H1 (cell line): ENCODE results near the gene PMEPA1. TPM values are rescaled to one million over a fixed set of nuclear protein-coding genes. Genes with fewer than 3 reads are reported as not detected.

Experiments
- CTCF ChIA-PET: fragments of 300-600 bp; sonication (Branson Sonifier 250); formaldehyde crosslinking; loops from one replicate; lab custom pipeline; 2021; ENCODE audit not compliant: partially characterized antibody; lab: Charles Lee
- POLR2A ChIA-PET: fragments of 300-600 bp; sonication (Branson Sonifier 250); formaldehyde crosslinking; loops from one replicate; lab custom pipeline; 2021; ENCODE audit warnings: inconsistent platforms; ENCODE audit not compliant: partially characterized antibody; lab: Charles Lee
- DNase-seq, 2 experiments: peaks; one replicate each; pipeline versions ENCODE4 v3.0.0 to v3.0.0-alpha.2; 2010 to 2022; ENCODE audit warnings: low spot score in 2 of 2, low read depth in 1 of 2, mixed read lengths in 1 of 2
- FAIRE-seq: peaks from 2 replicates; lab custom pipeline; 2011; peaks lifted over from hg19 to GRCh38; lab: Jason Lieb, UNC
- H2AFZ ChIP-seq: 2 replicates; pipeline ENCODE4 v1.8.1; 2012; ENCODE audit warnings: low read length, inconsistent platforms
- H2AK5ac ChIP-seq: 2 replicates; pipeline ENCODE4 v1.6.1; 2013; ENCODE audit warnings: low read depth, low read length
- H2BK120ac ChIP-seq: replicated peaks from 2 replicates; pipeline ENCODE3; 2013; ENCODE audit warnings: low read depth, low read length, inconsistent platforms
- H2BK12ac ChIP-seq: 2 replicates; pipeline ENCODE4 v1.6.1; 2013; ENCODE audit warnings: low read depth, low read length
- H2BK15ac ChIP-seq: 2 replicates; pipeline ENCODE4 v1.6.1; 2013; ENCODE audit warnings: low read length
- H2BK20ac ChIP-seq: 2 replicates; pipeline ENCODE4 v1.6.1; 2013; ENCODE audit warnings: low read length
- H2BK5ac ChIP-seq: 2 replicates; pipeline ENCODE4 v1.6.1; 2013; ENCODE audit warnings: low read depth, low read length
- H3K14ac ChIP-seq: 2 replicates; pipeline ENCODE4 v1.6.1; 2013; ENCODE audit warnings: inconsistent platforms; ENCODE audit not compliant: insufficient read length
- H3K18ac ChIP-seq: 2 replicates; pipeline ENCODE4 v1.6.1; 2013; ENCODE audit warnings: low read length; ENCODE audit errors: extremely low read depth
- H3K23ac ChIP-seq: 2 replicates; pipeline ENCODE4 v1.6.1; 2013; ENCODE audit warnings: inconsistent platforms; ENCODE audit not compliant: insufficient read length
- H3K23me2 ChIP-seq: 2 replicates; pipeline ENCODE4 v1.6.1; 2013; ENCODE audit warnings: low read depth, low read length
- H3K27ac ChIP-seq: 2 replicates; pipeline ENCODE4 v1.6.1; 2011; ENCODE audit warnings: low read depth, low read length, inconsistent platforms
- H3K27me3 ChIP-seq, 4 experiments: replicated peaks in 1 of 4; 1 replicate in 1 of 4; 2 replicates in 3 of 4; pipeline versions ENCODE4 v1.6.1 to v1.8.1; 2011 to 2013; ENCODE audit warnings: low read length in 3 of 4, mild to moderate bottlenecking in 3 of 4, inconsistent platforms in 2 of 4, mixed read lengths in 2 of 4, moderate library complexity in 1 of 4; ENCODE audit not compliant: control insufficient read depth in 3 of 4, insufficient read depth in 3 of 4; ENCODE audit errors: extremely low read depth in 1 of 4
- H3K36me3 ChIP-seq, 4 experiments: 2 replicates each; pipeline versions ENCODE4 v1.6.1 to v1.8.1; 2011 to 2013; ENCODE audit warnings: mild to moderate bottlenecking in 4 of 4, low read length in 3 of 4, moderate library complexity in 2 of 4, control low read depth in 1 of 4, inconsistent platforms in 1 of 4; ENCODE audit not compliant: insufficient read depth in 4 of 4, control insufficient read depth in 2 of 4
- H3K4ac ChIP-seq: replicated peaks from 2 replicates; pipeline ENCODE3; 2013; ENCODE audit warnings: low read length, low read depth, mixed read lengths, inconsistent platforms; ENCODE audit not compliant: insufficient read length
- H3K4me1 ChIP-seq, 4 experiments: replicated peaks in 1 of 4; 1 replicate in 1 of 4; 2 replicates in 3 of 4; pipeline versions ENCODE4 v1.6.1 to v1.8.1; 2011 to 2013; ENCODE audit warnings: low read length in 3 of 4, inconsistent platforms in 2 of 4, mixed read lengths in 1 of 4; ENCODE audit not compliant: insufficient read depth in 4 of 4, control insufficient read depth in 3 of 4
- H3K4me2 ChIP-seq, 2 experiments: 2 replicates each; pipeline versions ENCODE4 v1.6.1 to v1.8.1; 2011 to 2013; ENCODE audit warnings: low read depth in 2 of 2, low read length in 2 of 2, control low read depth in 1 of 2, inconsistent platforms in 1 of 2, mild to moderate bottlenecking in 1 of 2; ENCODE audit not compliant: insufficient read depth in 1 of 2
- H3K4me3 ChIP-seq, 4 experiments: fragments of 200-600, 300-600 bp in 1 of 4; sonication (generic), shearing (Covaris generic), sonication (Bioruptor Twin) in 1 of 4; 2 replicates each; pipeline versions ENCODE4 v1.5.1 to v1.8.1; 2011 to 2016; ENCODE audit warnings: low read length in 4 of 4, low read depth in 3 of 4, control low read depth in 2 of 4, inconsistent platforms in 2 of 4, mild to moderate bottlenecking in 2 of 4, mixed read lengths in 1 of 4, moderate library complexity in 1 of 4; ENCODE audit not compliant: insufficient read depth in 2 of 4; ENCODE audit errors: extremely low read depth in 1 of 4
- H3K56ac ChIP-seq: replicated peaks from 2 replicates; pipeline ENCODE3; 2013; ENCODE audit warnings: low read depth, mild to moderate bottlenecking, mixed read lengths, low read length, inconsistent platforms; ENCODE audit not compliant: insufficient read length
- H3K79me1 ChIP-seq: 2 replicates; pipeline ENCODE4 v1.6.1; 2013; ENCODE audit warnings: low read depth, low read length, control low read depth
- H3K79me2 ChIP-seq, 2 experiments: 2 replicates each; pipeline versions ENCODE4 v1.6.1 to v1.8.1; 2012 to 2013; ENCODE audit warnings: low read length in 2 of 2, mild to moderate bottlenecking in 2 of 2, inconsistent platforms in 1 of 2; ENCODE audit not compliant: insufficient read depth in 2 of 2, control insufficient read depth in 1 of 2
- H3K9ac ChIP-seq, 4 experiments: replicated peaks in 1 of 4; 1 replicate in 1 of 4; 2 replicates in 3 of 4; pipeline versions ENCODE4 v1.6.1 to v1.8.1; 2011 to 2013; ENCODE audit warnings: low read depth in 3 of 4, low read length in 3 of 4, control low read depth in 2 of 4, mild to moderate bottlenecking in 2 of 4, moderate library complexity in 2 of 4, inconsistent platforms in 1 of 4; ENCODE audit errors: extremely low read depth in 1 of 4
- H3K9me3 ChIP-seq, 2 experiments: 2 replicates each; pipeline versions ENCODE4 v1.6.1 to v1.8.1; 2012 to 2013; ENCODE audit warnings: mild to moderate bottlenecking in 2 of 2, moderate library complexity in 2 of 2, control low read depth in 1 of 2, inconsistent platforms in 1 of 2, low read depth in 1 of 2, low read length in 1 of 2, mixed read lengths in 1 of 2; ENCODE audit not compliant: insufficient read depth in 2 of 2
- H4K20me1 ChIP-seq, 2 experiments: replicated peaks in 1 of 2; 2 replicates each; pipeline versions ENCODE3 to v1.8.1; 2011 to 2013; ENCODE audit warnings: inconsistent platforms in 2 of 2, low read length in 2 of 2, mild to moderate bottlenecking in 1 of 2; ENCODE audit not compliant: insufficient read depth in 2 of 2, control insufficient read depth in 1 of 2
- H4K5ac ChIP-seq: 2 replicates; pipeline ENCODE4 v1.6.1; 2013; ENCODE audit warnings: low read length, low read depth, mixed read lengths, inconsistent platforms; ENCODE audit not compliant: insufficient read length
- H4K8ac ChIP-seq: 2 replicates; pipeline ENCODE4 v1.8.0; 2013; ENCODE audit warnings: mild to moderate bottlenecking, moderate library complexity, low read length, inconsistent platforms; ENCODE audit not compliant: insufficient read depth; ENCODE audit errors: extremely low read depth
- H4K91ac ChIP-seq: replicated peaks from 2 replicates; pipeline ENCODE3; 2013; ENCODE audit warnings: low read length, mixed read lengths, inconsistent platforms; ENCODE audit not compliant: insufficient read length
- CBX8 ChIP-seq: fragments of 300-800, 300-1000 bp; sonication (generic); IDR thresholded peaks from 2 replicates; pipeline ENCODE4 v1.7.1; 2016; ENCODE audit warnings: low read depth, low read length, borderline replicate concordance
- E2F6 ChIP-seq: IDR thresholded peaks from 2 replicates; pipeline ENCODE4 v1.6.1; 2012; ENCODE audit warnings: inconsistent platforms
- HDAC6 ChIP-seq: IDR thresholded peaks from one replicate; pipeline ENCODE4 v1.7.1; 2012; ENCODE audit warnings: low read depth, mild to moderate bottlenecking, inconsistent platforms, low read length, moderate library complexity
- KDM1A ChIP-seq: fragments of 200-600, 300-600 bp; sonication (generic); IDR thresholded peaks from 2 replicates; pipeline ENCODE4 v1.7.1; 2016; ENCODE audit warnings: mild to moderate bottlenecking, low read length, borderline replicate concordance
- POLR2A ChIP-seq, 2 experiments: IDR thresholded peaks; 1 replicate in 1 of 2; 2 replicates in 1 of 2; pipeline ENCODE4 v1.6.1; 2011; ENCODE audit warnings: low read depth in 2 of 2, low read length in 2 of 2, mild to moderate bottlenecking in 2 of 2; ENCODE audit errors: control extremely low read depth in 1 of 2
- POLR2AphosphoS5 ChIP-seq: IDR thresholded peaks from 2 replicates; pipeline ENCODE4 v1.6.1; 2011; ENCODE audit warnings: low read depth, low read length
- SIRT6 ChIP-seq: IDR thresholded peaks from one replicate; pipeline ENCODE4 v1.7.1; 2012; ENCODE audit warnings: low read length, inconsistent platforms
- SP1 ChIP-seq: IDR thresholded peaks from 2 replicates; pipeline ENCODE4 v1.6.1; 2011; ENCODE audit warnings: low read depth, low read length
- SUZ12 ChIP-seq: fragments of 200-600 bp; sonication (generic); IDR thresholded peaks from 2 replicates; pipeline ENCODE4 v1.6.1; 2012; ENCODE audit warnings: mild to moderate bottlenecking, inconsistent platforms, low read length, moderate library complexity, mixed read lengths
- TAF7 ChIP-seq: optimal IDR thresholded peaks from 2 replicates; pipeline ENCODE3; 2011; ENCODE audit warnings: low read depth, mild to moderate bottlenecking, inconsistent platforms, low read length, moderate library complexity, borderline replicate concordance
- TCF12 ChIP-seq: IDR thresholded peaks from 2 replicates; pipeline ENCODE4 v1.6.1; 2011; ENCODE audit warnings: low read depth, mild to moderate bottlenecking, low read length
- WGBS, 2 experiments: shearing (Covaris generic) in 1 of 2; methylation state at CpG; one replicate each; pipeline versions ENCODE4 v1.1.6 to v1.1.7; 2013 to 2015; ENCODE audit warnings: low lambda C conversion rate in 2 of 2, mixed read lengths in 2 of 2, inconsistent platforms in 1 of 2, low coverage in 1 of 2, missing lambda C conversion rate in 1 of 2; ENCODE audit not compliant: insufficient replicate concordance in 2 of 2, insufficient coverage in 1 of 2, insufficient read length in 1 of 2; ENCODE audit errors: extremely low coverage in 1 of 2, missing lambda C conversion rate in 1 of 2; 5-methylcytosine and 5-hydroxymethylcytosine counted together
- polyA plus RNA-seq, 7 experiments: library from polyadenylated mRNA; depleted of rRNA in 3 of 7; stranded (reverse) in 5 of 7; unstranded in 2 of 7; fragments of >200 nt in 5 of 7; fragments of 200-250 nt in 2 of 7; gene quantifications; 1 replicate in 5 of 7; 2 replicates in 1 of 7; 4 replicates in 1 of 7; pipeline versions ENCODE4 v1.2.1 to v1.2.3, GENCODE V29; 2011 to 2013; ENCODE audit warnings: missing spikeins in 2 of 7, mixed read lengths in 2 of 7
- total RNA-seq: library from RNA; stranded (reverse); fragmentation: NEBNext Ultra II Directional; extraction: Animal tissue kit (Norgen Biotek cat#: 25700); gene quantifications from 2 replicates; pipeline ENCODE4 v1.2.1, GENCODE V29; 2021
- TF ChIP-seq, protein P1 (sequence below): IDR thresholded peaks from 2 replicates; pipeline ENCODE4 v1.6.1; 2011; ENCODE audit warnings: low read length, improper control_type of control experiment

PMEPA1 gene
- total and polyA plus RNA-seq, 2 of the 8 experiments (the other 6 are each of a cell fraction or from before 2014, with no cell fraction given): 12.7 to 20.5 TPM

- no peak overlapping the region for H3K4me3 ChIP-seq
- no peak overlapping the region for H2BK15ac ChIP-seq
- no peak overlapping the region for H3K23ac ChIP-seq
- CTCF ChIA-PET: interaction anchor here (1.3 to 2.0 kb wide), 2 partner anchors 14 to 16 kb away, joined by 5 to 6 read pairs; no protein-coding TSS in a partner anchor
- H3K4me1 ChIP-seq: peaks cover 0 to 19% (median 7%) of the 10 kb centered on the region in 4 experiments; a peak in 6 of 7 replicates
- no peak overlapping the region for H3K56ac ChIP-seq
- no peak overlapping the region for H3K9ac ChIP-seq
- H3K4me2 ChIP-seq: no peak overlapping the region
- peaks cover 8% of the 10 kb centered on the region for H3K79me1 ChIP-seq
- H3K9me3 ChIP-seq: no peaks in the 10 kb centered on the region
- no peak overlapping the region for H3K14ac ChIP-seq
- H4K8ac ChIP-seq: no peak overlapping the region
- no peak overlapping the region for H3K27ac ChIP-seq
- no peak overlapping the region for H2BK20ac ChIP-seq
- no peaks in the 10 kb centered on the region for H3K23me2 ChIP-seq
- H3K18ac ChIP-seq: no peak overlapping the region
- H3K27me3 ChIP-seq: no peaks in the 10 kb centered on the region
- no peak overlapping the region for H2BK120ac ChIP-seq
- POLR2A ChIA-PET: no interaction called here
- H2AFZ ChIP-seq: no peak overlapping the region
- no peak overlapping the region for H2AK5ac ChIP-seq
- DNase-seq (no peak), FAIRE-seq (no peak)
- no peak for TF ChIP-seq SP1
- no peak for TF ChIP-seq HDAC6
- TF ChIP-seq, protein P1, sequence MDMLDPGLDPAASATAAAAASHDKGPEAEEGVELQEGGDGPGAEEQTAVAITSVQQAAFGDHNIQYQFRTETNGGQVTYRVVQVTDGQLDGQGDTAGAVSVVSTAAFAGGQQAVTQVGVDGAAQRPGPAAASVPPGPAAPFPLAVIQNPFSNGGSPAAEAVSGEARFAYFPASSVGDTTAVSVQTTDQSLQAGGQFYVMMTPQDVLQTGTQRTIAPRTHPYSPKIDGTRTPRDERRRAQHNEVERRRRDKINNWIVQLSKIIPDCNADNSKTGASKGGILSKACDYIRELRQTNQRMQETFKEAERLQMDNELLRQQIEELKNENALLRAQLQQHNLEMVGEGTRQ: no peak
- no peak for TF ChIP-seq TCF12
- TF ChIP-seq CBX8: no peak
- TF ChIP-seq POLR2AphosphoS5: no peak
- TF ChIP-seq E2F6: no peak
- no peak for TF ChIP-seq POLR2A (IDR thresholded peaks at IDR 0.05; ENCODE audit: control extremely low read depth in 1 of 2, low read depth in 2 of 2, low read length in 2 of 2)
- TF ChIP-seq KDM1A: no peak
- no peak for TF ChIP-seq SUZ12
- TF ChIP-seq TAF7: no peak
- no peak for TF ChIP-seq SIRT6
- no peak overlapping the region for H3K4ac ChIP-seq
- H2BK12ac ChIP-seq: no peak overlapping the region
- peaks cover 0 to 60% of the 10 kb centered on the region in 2 experiments; a peak in 2 of 4 replicates for H3K79me2 ChIP-seq
- peaks cover 10 to 26% of the 10 kb centered on the region in 2 experiments for H4K20me1 ChIP-seq
- no peak overlapping the region for H4K91ac ChIP-seq
- WGBS, 2 experiments: 96% methylated on average over 8 of the region's 8 CpGs; no CpG with 5 or more reads in 1 of the 2 experiments
- no peak overlapping the region for H4K5ac ChIP-seq
- no peaks in the 10 kb centered on the region for H3K36me3 ChIP-seq
- no peak overlapping the region for H2BK5ac ChIP-seq
Observed at GRCh38 chr20:57669632-57670031, 40.2 kb downstream of the PMEPA1 start.
